A549 treated with ZK216348 at 1 μM for 4 hours (cell line): ENCODE measurements around the gene EPC1. TPM values are rescaled to one million over a fixed set of nuclear protein-coding genes. Genes with fewer than 3 reads are reported as not detected.

Experiments
- total RNA-seq: library from RNA; stranded (reverse); fragments of 200-300 nt; extraction: Qiagen RNA extraction; gene quantifications from 5 replicates; pipeline ENCODE4 v1.2.3, GENCODE V29; 2022; ENCODE audit warnings: low read depth

Gene EPC1, protein sequence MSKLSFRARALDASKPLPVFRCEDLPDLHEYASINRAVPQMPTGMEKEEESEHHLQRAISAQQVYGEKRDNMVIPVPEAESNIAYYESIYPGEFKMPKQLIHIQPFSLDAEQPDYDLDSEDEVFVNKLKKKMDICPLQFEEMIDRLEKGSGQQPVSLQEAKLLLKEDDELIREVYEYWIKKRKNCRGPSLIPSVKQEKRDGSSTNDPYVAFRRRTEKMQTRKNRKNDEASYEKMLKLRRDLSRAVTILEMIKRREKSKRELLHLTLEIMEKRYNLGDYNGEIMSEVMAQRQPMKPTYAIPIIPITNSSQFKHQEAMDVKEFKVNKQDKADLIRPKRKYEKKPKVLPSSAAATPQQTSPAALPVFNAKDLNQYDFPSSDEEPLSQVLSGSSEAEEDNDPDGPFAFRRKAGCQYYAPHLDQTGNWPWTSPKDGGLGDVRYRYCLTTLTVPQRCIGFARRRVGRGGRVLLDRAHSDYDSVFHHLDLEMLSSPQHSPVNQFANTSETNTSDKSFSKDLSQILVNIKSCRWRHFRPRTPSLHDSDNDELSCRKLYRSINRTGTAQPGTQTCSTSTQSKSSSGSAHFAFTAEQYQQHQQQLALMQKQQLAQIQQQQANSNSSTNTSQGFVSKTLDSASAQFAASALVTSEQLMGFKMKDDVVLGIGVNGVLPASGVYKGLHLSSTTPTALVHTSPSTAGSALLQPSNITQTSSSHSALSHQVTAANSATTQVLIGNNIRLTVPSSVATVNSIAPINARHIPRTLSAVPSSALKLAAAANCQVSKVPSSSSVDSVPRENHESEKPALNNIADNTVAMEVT
- total RNA-seq, result 15.1 to 21.7 TPM (median 16.9 TPM) in 5 replicates

DNA sequence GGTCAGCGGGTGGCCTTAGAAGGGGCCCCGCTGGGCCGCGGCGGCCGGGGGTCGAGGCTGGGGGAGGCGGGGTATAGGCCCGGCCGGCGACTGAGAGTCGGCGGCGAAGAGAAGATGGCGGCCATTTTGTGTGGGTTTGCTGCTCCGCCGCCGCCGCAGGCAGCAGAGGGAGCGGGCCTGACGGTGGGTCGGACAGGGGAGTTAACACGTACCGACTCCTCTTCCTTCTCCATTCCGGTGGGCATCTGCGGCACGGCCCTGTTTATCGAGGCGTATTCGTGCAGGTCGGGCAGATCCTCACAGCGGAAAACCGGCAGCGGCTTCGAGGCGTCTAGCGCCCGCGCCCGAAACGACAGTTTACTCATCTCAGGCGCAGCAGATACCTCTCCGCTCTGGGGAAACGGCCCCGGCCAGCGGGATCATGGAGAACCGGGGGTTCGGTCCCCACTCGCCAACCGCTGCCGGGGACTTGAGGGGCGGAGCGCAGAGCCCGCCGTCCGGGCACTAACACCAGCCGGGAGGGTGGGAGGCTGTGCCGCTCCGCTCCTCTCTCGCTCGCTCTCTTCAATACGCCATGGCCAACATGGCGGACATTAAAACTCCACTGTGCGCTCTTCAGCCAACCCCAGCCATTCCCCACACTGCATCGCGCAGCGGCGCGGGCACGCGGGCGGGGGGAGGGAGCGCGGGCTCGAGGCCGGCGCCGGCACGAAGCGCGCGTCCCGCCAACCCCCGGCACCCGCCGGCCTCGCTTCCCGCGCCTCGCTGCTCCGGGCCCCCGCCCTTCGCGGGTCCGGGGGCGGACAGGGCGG, at the start of gene EPC1:
Gene EPC1 (minus strand): TSS at position 608 of the 812 bp plus-strand sequence. CDS start 243 bp downstream, at position 365.

Other genes starting within 250 kb of the EPC1 start
- 0.37 to 1.0 TPM (median 0.76 TPM) in 5 replicates for gene CCDC7, start 99.0 kb upstream of the EPC1 start, total RNA-seq